ENCODE measurements around the gene HPCA. TPM values are rescaled to one million over a fixed set of nuclear protein-coding genes. Genes with fewer than 3 reads are reported as not detected.
"Not testable (repeated sequence)": the region's sequence is repeated elsewhere in the genome, so short reads cannot be mapped to it uniquely, and the experiment has no call there.

The HPCA gene
- total RNA-seq, 1 experiment from 2014 or later: not detected

- no peak for DNase-seq (ENCODE audit: low spot score)
Measured at GRCh38 chr1:32902535-32902920, 16.2 kb downstream of the HPCA start.

GRCh38 chr1:32903991-32904785 lies 17.9 kb downstream of the HPCA start:
- DNase-seq (ENCODE audit: low spot score): no peak

GRCh38 chr1:32904797-32905196 lies 18.5 kb downstream of the HPCA start:
- DNase-seq (ENCODE audit: low spot score): no peak

GRCh38 chr1:32905588-32905987 lies 19.3 kb downstream of the HPCA start:
- not testable (repeated sequence) for DNase-seq (ENCODE audit: low spot score)

- DNase-seq (ENCODE audit: low spot score): no peak
Measured at GRCh38 chr1:32906654-32907053, 20.4 kb downstream of the HPCA start.

GRCh38 chr1:32907435-32907834 lies 21.1 kb downstream of the HPCA start:
- peak; percentile 32 for DNase-seq (ENCODE audit: low spot score)

GRCh38 chr1:32910319-32910718 lies 24.0 kb downstream of the HPCA start:
- DNase-seq (ENCODE audit: low spot score): no peak

- DNase-seq (ENCODE audit: low spot score): no peak
Measured at GRCh38 chr1:32915766-32916706, 29.7 kb downstream of the HPCA start.

- DNase-seq (ENCODE audit: low spot score): no peak
Measured at GRCh38 chr1:32917521-32917920, 31.2 kb downstream of the HPCA start.

GRCh38 chr1:32918179-32918578 lies 31.9 kb downstream of the HPCA start:
- DNase-seq (ENCODE audit: low spot score): no peak

- no peak for DNase-seq (ENCODE audit: low spot score)
Measured at GRCh38 chr1:32919811-32920733, 33.8 kb downstream of the HPCA start.

GRCh38 chr1:32920833-32921232 lies 34.5 kb downstream of the HPCA start:
- no peak for DNase-seq (ENCODE audit: low spot score)

- DNase-seq (ENCODE audit: low spot score): no peak
Measured at GRCh38 chr1:32924881-32925344, 38.6 kb downstream of the HPCA start.

- no peak for DNase-seq (ENCODE audit: low spot score)
Measured at GRCh38 chr1:32925403-32926162, 39.3 kb downstream of the HPCA start.

- no peak for DNase-seq (ENCODE audit: low spot score)
Measured at GRCh38 chr1:32926562-32926961, 40.3 kb downstream of the HPCA start.

GRCh38 chr1:32927441-32927840 lies 41.1 kb downstream of the HPCA start:
- no peak for DNase-seq (ENCODE audit: low spot score)

- no peak for DNase-seq (ENCODE audit: low spot score)
Measured at GRCh38 chr1:32928285-32928684, 42.0 kb downstream of the HPCA start.

- no peak for DNase-seq (ENCODE audit: low spot score)
Measured at GRCh38 chr1:32928715-32929114, 42.4 kb downstream of the HPCA start.

- DNase-seq (ENCODE audit: low spot score): no peak
Measured at GRCh38 chr1:32929366-32929765, 43.1 kb downstream of the HPCA start.

- no peak for DNase-seq (ENCODE audit: low spot score)
Measured at GRCh38 chr1:32931760-32932159, 45.5 kb downstream of the HPCA start.
